Measurements from ENCODE around the gene CITED4.

CITED4 gene

GRCh38 chr1:40853885-40854170 is 8.3 kb downstream of the CITED4 start:
- no peak for DNase-seq (ENCODE audit: low read depth in 2 of 2)

- DNase-seq (ENCODE audit: low read depth in 2 of 2): no peak
These were observed 8.9 kb downstream of the CITED4 start for GRCh38 chr1:40853113-40853884.

- no peak for DNase-seq (ENCODE audit: low read depth in 2 of 2)
These were observed 10.5 kb downstream of the CITED4 start for GRCh38 chr1:40851643-40852042.

GRCh38 chr1:40849801-40850592 is 12.2 kb downstream of the CITED4 start:
- DNase-seq (ENCODE audit: low read depth in 2 of 2): peak; percentile 60 to 66

GRCh38 chr1:40848530-40849189 is 13.5 kb downstream of the CITED4 start:
- no peak for DNase-seq (ENCODE audit: low read depth in 2 of 2)

- DNase-seq (ENCODE audit: low read depth in 2 of 2): no peak
These were observed 15.0 kb downstream of the CITED4 start for GRCh38 chr1:40847023-40847745.

GRCh38 chr1:40845895-40846294 is 16.3 kb downstream of the CITED4 start:
- DNase-seq (ENCODE audit: low read depth in 2 of 2): no peak

GRCh38 chr1:40844887-40845878 is 17.0 kb downstream of the CITED4 start:
- no peak for DNase-seq (ENCODE audit: low read depth in 2 of 2)

GRCh38 chr1:40844079-40844478 is 18.1 kb downstream of the CITED4 start:
- DNase-seq (ENCODE audit: low read depth in 2 of 2): no peak

GRCh38 chr1:40842691-40843090 is 19.5 kb downstream of the CITED4 start:
- no peak for DNase-seq (ENCODE audit: low read depth in 2 of 2)

- DNase-seq (ENCODE audit: low read depth in 2 of 2): no peak
These were observed 20.0 kb downstream of the CITED4 start for GRCh38 chr1:40842207-40842606.

GRCh38 chr1:40841602-40842001 is 20.6 kb downstream of the CITED4 start:
- no peak for DNase-seq (ENCODE audit: low read depth in 2 of 2)

GRCh38 chr1:40840526-40841323 is 21.4 kb downstream of the CITED4 start:
- DNase-seq (ENCODE audit: low read depth in 2 of 2): no peak

GRCh38 chr1:40839943-40840335 is 22.2 kb downstream of the CITED4 start:
- DNase-seq (ENCODE audit: low read depth in 2 of 2): no peak

- no peak for DNase-seq (ENCODE audit: low read depth in 2 of 2)
These were observed 22.9 kb downstream of the CITED4 start for GRCh38 chr1:40838980-40839942.

GRCh38 chr1:40838045-40838979 is 23.9 kb downstream of the CITED4 start:
- DNase-seq (ENCODE audit: low read depth in 2 of 2): no peak

- DNase-seq (ENCODE audit: low read depth in 2 of 2): no peak
These were observed 24.6 kb downstream of the CITED4 start for GRCh38 chr1:40837601-40838000.

GRCh38 chr1:40836283-40836682 is 25.9 kb downstream of the CITED4 start:
- DNase-seq (ENCODE audit: low read depth in 2 of 2): no peak

All from stimulated activated CD8-positive, alpha-beta memory T cell treated with anti-CD3 and anti-CD28 coated beads, Interleukin-2, amount 100 ng/mL, for 48 hours (primary cell).